CD14-positive monocyte (primary cell): ENCODE data around the gene LYRM7. TPM values are rescaled to one million over a fixed set of nuclear protein-coding genes. Genes with fewer than 3 reads are reported as not detected.
"Not testable (repeated sequence)": the region's sequence is repeated elsewhere in the genome, so short reads cannot be mapped to it uniquely, and the experiment has no call there.

Experiments used
- DNase-seq, 3 donors: peaks; one replicate each; pipeline ENCODE4 v3.0.0-alpha.2; 2011 to 2022
- H2AFZ ChIP-seq: 2 replicates; pipeline ENCODE4 v1.6.0; 2012; ENCODE audit warnings: mild to moderate bottlenecking, low read depth, low read length, inconsistent platforms; ENCODE audit not compliant: insufficient read depth, poor library complexity, severe bottlenecking
- H3K27ac ChIP-seq, 2 donors: 1 replicate in 1 of 2; 2 replicates in 1 of 2; pipeline ENCODE4 v1.5.1; 2012 to 2013; ENCODE audit warnings: low read length in 2 of 2, control low read depth in 1 of 2, inconsistent platforms in 1 of 2, low read depth in 1 of 2, mild to moderate bottlenecking in 1 of 2
- H3K27me3 ChIP-seq, 2 donors: one replicate each; pipeline versions ENCODE4 v1.6.0 to v1.6.1; 2011 to 2013; ENCODE audit warnings: low read length in 2 of 2; ENCODE audit not compliant: control insufficient read depth in 2 of 2, insufficient read depth in 2 of 2
- H3K36me3 ChIP-seq, 2 donors: replicated peaks in 1 of 2; 1 replicate in 1 of 2; 2 replicates in 1 of 2; pipeline versions ENCODE4 v1.5.1 to v1.6.1; 2012 to 2013; ENCODE audit warnings: low read length in 2 of 2, control low read depth in 1 of 2, inconsistent platforms in 1 of 2, mild to moderate bottlenecking in 1 of 2; ENCODE audit not compliant: insufficient read depth in 2 of 2, control insufficient read depth in 1 of 2
- H3K4me1 ChIP-seq, 2 donors: 1 replicate in 1 of 2; 2 replicates in 1 of 2; pipeline versions ENCODE4 v1.5.1 to v1.6.1; 2012 to 2013; ENCODE audit warnings: low read length in 2 of 2, control low read depth in 1 of 2, inconsistent platforms in 1 of 2, mild to moderate bottlenecking in 1 of 2, moderate library complexity in 1 of 2; ENCODE audit not compliant: insufficient read depth in 2 of 2, control insufficient read depth in 1 of 2
- H3K4me2 ChIP-seq: replicated peaks from 2 replicates; pipeline ENCODE3; 2012; ENCODE audit warnings: low read length, moderate library complexity, mild to moderate bottlenecking; ENCODE audit not compliant: poor library complexity, severe bottlenecking; ENCODE audit errors: extremely low read depth
- H3K4me3 ChIP-seq, 3 experiments: fragments of 200-600 bp in 1 of 3; sonication (generic) in 1 of 3; replicated peaks in 1 of 3; 1 replicate in 2 of 3; 2 replicates in 1 of 3; pipeline ENCODE4 v1.5.1; 2011 to 2013; ENCODE audit warnings: low read length in 3 of 3, mild to moderate bottlenecking in 3 of 3, control low read depth in 2 of 3, low read depth in 2 of 3, inconsistent platforms in 1 of 3, moderate library complexity in 1 of 3
- H3K79me2 ChIP-seq: 2 replicates; pipeline ENCODE4 v1.6.0; 2012; ENCODE audit warnings: mild to moderate bottlenecking, control low read depth, inconsistent platforms, low read length, moderate library complexity; ENCODE audit not compliant: insufficient read depth
- H3K9ac ChIP-seq: 2 replicates; pipeline ENCODE4 v1.6.0; 2017; ENCODE audit warnings: low read length, mild to moderate bottlenecking; ENCODE audit not compliant: insufficient read depth, poor library complexity, severe bottlenecking
- H3K9me3 ChIP-seq, 2 donors: replicated peaks in 1 of 2; 1 replicate in 1 of 2; 2 replicates in 1 of 2; pipeline versions ENCODE4 v1.5.1 to v1.6.1; 2012 to 2013; ENCODE audit warnings: low read length in 2 of 2, control low read depth in 1 of 2; ENCODE audit not compliant: control insufficient read depth in 1 of 2, insufficient read depth in 1 of 2
- H4K20me1 ChIP-seq: 2 replicates; pipeline ENCODE4 v1.6.0; 2012; ENCODE audit warnings: mild to moderate bottlenecking, low read length, control low read depth, moderate library complexity; ENCODE audit not compliant: insufficient read depth
- H3K27ac Mint-ChIP-seq, 7 donors: one replicate each; pipeline ENCODE4 v1.8.0; 2020; ENCODE audit warnings: mild to moderate bottlenecking in 7 of 7, mixed read lengths in 7 of 7, moderate library complexity in 6 of 7, inconsistent platforms in 2 of 7
- H3K27me3 Mint-ChIP-seq, 3 donors: one replicate each; pipeline ENCODE4 v1.8.0; 2021 to 2022; ENCODE audit warnings: low read depth in 3 of 3, mild to moderate bottlenecking in 3 of 3, mixed read lengths in 3 of 3, moderate library complexity in 3 of 3, inconsistent platforms in 1 of 3
- H3K36me3 Mint-ChIP-seq, 2 donors: one replicate each; pipeline ENCODE4 v1.8.0; 2020; ENCODE audit warnings: mixed read lengths in 2 of 2, inconsistent platforms in 1 of 2, mild to moderate bottlenecking in 1 of 2
- H3K4me1 Mint-ChIP-seq: one replicate; pipeline ENCODE4 v1.8.0; 2020; ENCODE audit warnings: mild to moderate bottlenecking, mixed read lengths
- H3K4me3 Mint-ChIP-seq, 2 donors: one replicate each; pipeline ENCODE4 v1.8.0; 2020; ENCODE audit warnings: mild to moderate bottlenecking in 2 of 2, mixed read lengths in 2 of 2, moderate library complexity in 1 of 2
- H3K9me3 Mint-ChIP-seq, 7 donors: one replicate each; pipeline ENCODE4 v1.8.0; 2020 to 2022; ENCODE audit warnings: mixed read lengths in 7 of 7, mild to moderate bottlenecking in 6 of 7, moderate library complexity in 6 of 7, inconsistent platforms in 2 of 7
- WGBS: methylation state at CpG from one replicate; pipeline ENCODE4 v1.1.5; 2013; ENCODE audit warnings: missing lambda C conversion rate; ENCODE audit not compliant: insufficient coverage; 5-methylcytosine and 5-hydroxymethylcytosine counted together
- intact Hi-C, 2 donors: fragments of 100-400 bp; cut with micrococcal nuclease; formaldehyde crosslinking; loops; one replicate each; pipeline versions ENCODE4 v1.15.0 to v1.15.1; 2023
- polyA plus RNA-seq, 3 donors: library from polyadenylated mRNA; depleted of rRNA in 1 of 3; unstranded in 2 of 3; stranded (reverse) in 1 of 3; fragments of 300-500 nt in 2 of 3; fragments of >200 nt in 1 of 3; fragmentation: Illumina TruSeq in 2 of 3; gene quantifications; 1 replicate in 2 of 3; 2 replicates in 1 of 3; pipeline ENCODE4 v1.2.3, GENCODE V29; 2012 to 2021
- TF ChIP-seq, protein P1 (sequence below): fragments of 200-600 bp; IDR thresholded peaks from one replicate; pipeline ENCODE4 v1.8.0; 2022; ENCODE audit warnings: antibody characterized with exemption, mild to moderate bottlenecking

LYRM7 gene
- polyA plus RNA-seq, 3 donors: 3.1 to 3.7 (median 3.2) TPM

DNA sequence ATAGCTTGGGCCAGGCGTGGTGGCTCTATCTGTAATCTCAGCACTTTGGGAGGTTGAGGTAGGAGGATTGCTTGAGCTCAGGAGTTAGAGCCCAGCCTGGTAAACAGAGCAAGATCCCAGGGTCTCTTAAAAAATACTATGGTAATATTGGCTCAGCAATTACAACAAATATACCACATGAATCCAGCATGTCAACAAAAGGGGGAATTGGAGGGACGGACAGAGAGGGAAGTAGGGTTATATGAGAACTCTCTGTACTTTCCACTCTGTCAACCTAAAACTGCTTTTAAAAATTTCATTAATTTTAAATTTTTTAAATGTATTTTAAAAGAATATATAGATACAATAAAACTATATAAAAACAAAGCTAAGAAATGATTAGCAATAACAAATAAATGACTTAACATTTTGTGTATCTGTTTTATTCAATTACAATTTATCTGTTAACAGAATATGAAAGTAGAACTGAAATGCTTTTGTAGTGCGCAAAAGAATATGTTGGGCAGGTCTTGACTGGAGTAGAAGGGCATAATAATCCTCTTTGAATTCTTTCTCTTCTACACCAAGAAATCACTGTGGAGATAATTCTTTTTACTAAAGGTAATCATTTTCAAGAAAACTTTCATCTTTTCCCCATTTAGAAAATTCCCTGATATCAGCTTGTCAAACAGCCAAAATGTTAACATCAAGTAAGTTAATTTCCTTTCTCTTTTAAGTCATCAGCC is 80.2 kb downstream of the LYRM7 start:
- Mint-ChIP-seq H3K27ac (peak overlapping the region in 6 of 7 donors; percentile 63 to 96 (median 84)), H3K4me3 (no peak overlapping the region), H3K9me3 (peaks cover 0 to 13% (median 10%) of the 10 kb centered on the region in 7 donors), H3K27me3 (peaks cover 0 to 5% (median 0%) of the 10 kb centered on the region in 3 donors), H3K36me3 (no peaks in the 10 kb centered on the region), H3K4me1 (peaks cover 54% of the 10 kb centered on the region)
- Histone ChIP-seq H3K27me3 (no peaks in the 10 kb centered on the region), H3K79me2 (peaks cover 12% of the 10 kb centered on the region), H3K36me3 (no peaks in the 10 kb centered on the region), H3K9ac (no peak overlapping the region), H3K9me3 (peaks cover 10 to 18% of the 10 kb centered on the region in 2 donors), H3K4me1 (peaks cover 48 to 54% of the 10 kb centered on the region in 2 donors), H3K4me3 (no peak overlapping the region), H2AFZ (peak overlapping the region; percentile 41), H3K4me2 (peak overlapping the region; percentile 16), H4K20me1 (no peaks in the 10 kb centered on the region), H3K27ac (peak overlapping the region in 1 of 2 donors; percentile 91)
- intact Hi-C loops: loop anchor here (5.0 to 10.0 kb wide), 4 partner anchors 36 to 86 kb away; partner anchors contain the start of genes HINT1 (in 1 of the 2) and LYRM7 (in 1 of the 2)
- no CpG with 5 or more reads among the region's 3 CpGs for WGBS
- TF ChIP-seq, protein P1, sequence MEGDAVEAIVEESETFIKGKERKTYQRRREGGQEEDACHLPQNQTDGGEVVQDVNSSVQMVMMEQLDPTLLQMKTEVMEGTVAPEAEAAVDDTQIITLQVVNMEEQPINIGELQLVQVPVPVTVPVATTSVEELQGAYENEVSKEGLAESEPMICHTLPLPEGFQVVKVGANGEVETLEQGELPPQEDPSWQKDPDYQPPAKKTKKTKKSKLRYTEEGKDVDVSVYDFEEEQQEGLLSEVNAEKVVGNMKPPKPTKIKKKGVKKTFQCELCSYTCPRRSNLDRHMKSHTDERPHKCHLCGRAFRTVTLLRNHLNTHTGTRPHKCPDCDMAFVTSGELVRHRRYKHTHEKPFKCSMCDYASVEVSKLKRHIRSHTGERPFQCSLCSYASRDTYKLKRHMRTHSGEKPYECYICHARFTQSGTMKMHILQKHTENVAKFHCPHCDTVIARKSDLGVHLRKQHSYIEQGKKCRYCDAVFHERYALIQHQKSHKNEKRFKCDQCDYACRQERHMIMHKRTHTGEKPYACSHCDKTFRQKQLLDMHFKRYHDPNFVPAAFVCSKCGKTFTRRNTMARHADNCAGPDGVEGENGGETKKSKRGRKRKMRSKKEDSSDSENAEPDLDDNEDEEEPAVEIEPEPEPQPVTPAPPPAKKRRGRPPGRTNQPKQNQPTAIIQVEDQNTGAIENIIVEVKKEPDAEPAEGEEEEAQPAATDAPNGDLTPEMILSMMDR: no peak
- DNase-seq: peak in 1 of 3 donors; percentile 62

GRCh38 chr5:131252824-131253171 is 82.1 kb downstream of the LYRM7 start:
- WGBS: 0% methylated on average over 4 of the region's 6 CpGs
- Histone ChIP-seq H3K79me2 (peaks cover 12% of the 10 kb centered on the region), H3K27me3 (no peaks in the 10 kb centered on the region), H3K4me1 (peaks cover 67 to 72% of the 10 kb centered on the region in 2 donors), H3K9ac (peak overlapping the region; percentile 38), H3K27ac (peak overlapping the region; percentile 87 to 91), H3K9me3 (no peaks in the 10 kb centered on the region), H3K4me2 (peak overlapping the region; percentile 60), H3K4me3 (peak overlapping the region in 2 of 3 experiments; percentile 29 to 51), H4K20me1 (no peaks in the 10 kb centered on the region), H2AFZ (no peak overlapping the region), H3K36me3 (no peaks in the 10 kb centered on the region)
- peak; percentile 91 to 94 (median 94) for DNase-seq
- peak overlapping the region; percentile 82 to 96 (median 92) for H3K27ac Mint-ChIP-seq
- H3K4me1 Mint-ChIP-seq: peaks cover 72% of the 10 kb centered on the region
- H3K27me3 Mint-ChIP-seq: peaks cover 0 to 5% (median 0%) of the 10 kb centered on the region in 3 donors
- intact Hi-C loops: loop anchor here (5.0 to 10.0 kb wide), 4 partner anchors 35 to 88 kb away; partner anchors contain the start of genes HINT1 (in 1 of the 2) and LYRM7 (in 1 of the 2)
- TF ChIP-seq, protein P1: no peak
- no peaks in the 10 kb centered on the region for H3K36me3 Mint-ChIP-seq
- H3K9me3 Mint-ChIP-seq: peaks cover 0 to 2% (median 0%) of the 10 kb centered on the region in 7 donors
- peak overlapping the region; percentile 20 to 86 for H3K4me3 Mint-ChIP-seq

GRCh38 chr5:131254025-131254424 is 83.3 kb downstream of the LYRM7 start:
- intact Hi-C loops: loop anchor here (5.0 to 10.0 kb wide), 4 partner anchors 33 to 89 kb away; partner anchors contain the start of genes HINT1 (in 1 of the 2) and LYRM7 (in 1 of the 2)
- H3K36me3 ChIP-seq, H3K27me3 ChIP-seq, H3K27me3 Mint-ChIP-seq, H2AFZ ChIP-seq, H3K9me3 ChIP-seq, H3K4me2 ChIP-seq, H3K9ac ChIP-seq, DNase-seq, H3K4me3 Mint-ChIP-seq, H3K9me3 Mint-ChIP-seq, H4K20me1 ChIP-seq, H3K36me3 Mint-ChIP-seq: not testable (repeated sequence)
- 80% methylated on average over 1 of the region's 10 CpGs for WGBS
- Histone ChIP-seq H3K79me2 (peaks cover 12% of the 10 kb centered on the region), H3K4me1 (peaks cover 77 to 84% of the 10 kb centered on the region in 2 donors), H3K27ac (peak overlapping the region; percentile 87 to 91), H3K4me3 (peak overlapping the region in 1 of 3 experiments; percentile 51)
- Mint-ChIP-seq H3K4me1 (peaks cover 81% of the 10 kb centered on the region), H3K27ac (peak overlapping the region; percentile 52 to 96 (median 80))
